ENCODE results near the gene AXL.
"Not testable (repeated sequence)": the region's sequence is repeated elsewhere in the genome, so short reads cannot be mapped to it uniquely, and the experiment has no call there.

The AXL gene

DNA sequence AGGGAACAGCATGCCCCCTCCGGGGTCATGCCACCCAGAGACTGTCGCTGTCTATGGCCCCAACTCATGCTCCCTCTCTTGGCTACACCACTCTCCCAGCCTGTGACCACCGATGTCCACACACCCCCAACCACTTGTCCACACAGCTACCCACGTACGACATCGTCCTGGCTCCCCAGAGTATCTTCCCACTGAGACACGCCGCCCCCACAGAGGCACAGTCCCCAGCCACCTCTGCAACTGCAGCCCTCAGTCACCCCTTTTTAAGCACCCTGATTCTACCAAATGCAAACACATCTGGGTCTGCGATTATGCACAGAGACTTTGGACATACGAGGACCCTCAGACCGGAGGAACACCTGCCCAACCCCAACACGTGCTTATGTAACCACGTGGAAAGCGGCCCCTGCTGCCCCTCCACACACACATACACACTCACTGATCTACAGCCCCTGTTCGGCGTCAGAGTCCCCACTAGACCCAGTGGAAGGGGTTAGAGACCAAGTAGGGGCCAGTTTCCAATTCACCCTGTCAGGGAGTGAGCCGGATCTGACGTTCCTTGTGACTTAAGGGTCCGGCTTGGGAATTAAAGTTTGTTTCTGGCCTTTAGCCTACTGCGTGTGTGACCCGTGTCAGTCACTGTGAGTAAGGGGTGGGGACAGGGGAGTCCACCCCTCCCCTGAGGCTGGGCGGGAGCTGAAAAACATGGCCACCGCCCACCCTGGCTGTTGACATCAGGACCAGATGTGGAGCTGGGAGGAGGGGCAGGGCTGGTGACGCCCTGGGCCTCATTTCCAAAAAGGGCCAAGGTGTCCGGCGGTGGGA, 11.9 kb upstream of the AXL start:
- no peak for DNase-seq

DNA sequence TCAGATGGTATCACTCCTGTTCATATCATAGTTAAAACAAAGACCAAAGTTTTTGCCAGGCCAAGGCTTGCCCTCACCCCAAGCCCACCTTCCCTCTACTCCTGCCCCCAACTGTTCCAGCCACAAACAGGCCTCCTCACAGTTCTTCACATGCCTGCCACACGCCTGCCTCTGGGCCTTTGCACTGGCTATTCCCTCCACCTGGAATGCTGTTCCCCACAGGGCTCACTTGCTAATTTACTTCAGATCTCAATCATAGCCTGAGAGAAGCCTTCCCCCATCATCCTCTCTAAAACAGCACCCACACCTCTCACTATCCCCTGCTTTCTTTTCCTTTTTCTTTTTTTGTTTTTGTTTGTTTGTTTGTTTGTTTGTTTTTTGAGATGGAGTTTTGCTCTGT, 4.9 kb upstream of the AXL start:
- DNase-seq = no peak

DNA sequence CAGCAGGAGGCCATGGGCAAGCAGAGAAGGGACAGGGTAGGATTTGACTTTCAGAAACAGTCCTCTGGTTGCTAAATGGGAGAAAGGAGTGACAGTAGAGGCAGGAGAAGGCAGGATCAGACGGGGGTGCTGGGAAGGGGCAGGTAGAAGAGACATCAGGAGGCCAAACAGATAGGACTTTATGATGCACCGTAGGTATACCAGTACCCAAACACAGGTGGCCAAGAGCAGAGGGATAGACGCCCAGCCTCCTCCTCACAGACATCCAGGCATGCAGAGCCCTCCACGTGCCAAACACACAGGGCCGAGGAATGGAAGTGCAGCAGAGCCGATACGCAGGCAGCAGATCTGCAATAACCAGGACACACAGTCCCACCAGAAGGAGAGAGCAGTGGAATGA, 1.3 kb upstream of the AXL start:
- DNase-seq = no peak

DNA sequence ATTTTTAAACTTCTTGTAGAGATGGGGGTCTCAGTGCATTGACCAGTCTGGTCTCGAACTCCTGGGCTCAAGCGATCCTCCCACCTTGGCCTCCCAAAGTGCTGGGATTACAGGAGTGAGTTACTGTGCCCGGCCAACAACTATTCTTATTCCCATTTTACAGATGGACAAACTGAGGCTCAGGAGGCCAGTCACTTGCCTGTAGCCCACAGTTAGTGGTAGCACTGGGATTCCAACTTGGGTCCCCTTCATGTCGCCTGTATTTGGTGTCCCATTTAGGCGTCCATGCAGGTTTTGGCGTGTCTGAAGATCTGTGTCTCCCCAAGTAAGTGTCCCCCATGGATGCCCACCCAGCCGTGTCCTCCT, 791 bp upstream of the AXL start:
- no peak for DNase-seq

DNA sequence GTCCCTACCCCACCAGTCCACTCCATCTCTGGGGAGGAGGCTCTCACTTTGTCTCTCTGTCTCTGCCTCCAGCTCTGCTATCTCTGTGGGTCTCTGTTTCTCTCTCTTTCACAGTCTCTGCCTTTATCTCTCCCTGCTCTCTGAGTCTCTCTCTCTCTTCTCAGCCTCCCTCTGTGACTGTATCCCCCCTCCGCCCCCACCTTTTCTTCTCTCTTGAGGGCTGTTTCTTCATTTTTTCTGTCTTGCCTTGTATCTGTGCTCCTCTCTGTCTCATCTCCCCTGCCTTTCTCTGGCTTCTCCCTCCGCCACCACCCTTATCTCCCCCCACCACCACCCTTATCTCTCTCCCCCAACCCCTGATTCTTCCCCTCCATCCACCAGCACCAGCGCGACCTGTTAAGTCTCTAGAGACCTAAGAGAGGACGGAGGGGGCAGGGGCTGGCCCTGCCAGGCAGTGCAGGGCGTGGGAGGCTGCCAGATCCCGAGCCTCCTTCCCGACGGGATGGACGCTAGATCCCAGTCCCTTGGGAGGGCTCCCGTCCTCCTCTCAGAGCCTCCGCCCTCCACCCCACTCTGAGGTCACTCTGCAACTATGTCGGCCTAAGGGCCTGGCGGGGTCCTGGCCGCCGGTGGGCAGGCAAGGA, 1.0 kb downstream of the AXL start:
- DNase-seq = no peak

DNA sequence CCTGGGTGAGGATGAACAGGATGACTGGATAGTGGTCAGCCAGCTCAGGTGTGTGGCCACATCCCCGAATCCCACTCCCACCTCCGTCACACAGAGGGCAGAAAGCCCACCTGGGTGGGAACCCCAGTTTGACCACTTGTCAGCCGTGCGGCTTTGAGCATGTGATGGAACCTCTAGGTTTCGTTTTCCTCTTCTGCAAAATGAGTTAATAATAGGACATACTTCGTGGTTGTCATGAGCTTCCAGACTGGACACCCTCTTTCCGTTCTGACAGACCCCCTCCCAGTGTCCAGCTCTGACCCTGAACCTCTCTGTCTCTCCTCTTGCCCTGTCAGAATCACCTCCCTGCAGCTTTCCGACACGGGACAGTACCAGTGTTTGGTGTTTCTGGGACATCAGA, 1.8 kb downstream of the AXL start:
- DNase-seq = no peak

DNA sequence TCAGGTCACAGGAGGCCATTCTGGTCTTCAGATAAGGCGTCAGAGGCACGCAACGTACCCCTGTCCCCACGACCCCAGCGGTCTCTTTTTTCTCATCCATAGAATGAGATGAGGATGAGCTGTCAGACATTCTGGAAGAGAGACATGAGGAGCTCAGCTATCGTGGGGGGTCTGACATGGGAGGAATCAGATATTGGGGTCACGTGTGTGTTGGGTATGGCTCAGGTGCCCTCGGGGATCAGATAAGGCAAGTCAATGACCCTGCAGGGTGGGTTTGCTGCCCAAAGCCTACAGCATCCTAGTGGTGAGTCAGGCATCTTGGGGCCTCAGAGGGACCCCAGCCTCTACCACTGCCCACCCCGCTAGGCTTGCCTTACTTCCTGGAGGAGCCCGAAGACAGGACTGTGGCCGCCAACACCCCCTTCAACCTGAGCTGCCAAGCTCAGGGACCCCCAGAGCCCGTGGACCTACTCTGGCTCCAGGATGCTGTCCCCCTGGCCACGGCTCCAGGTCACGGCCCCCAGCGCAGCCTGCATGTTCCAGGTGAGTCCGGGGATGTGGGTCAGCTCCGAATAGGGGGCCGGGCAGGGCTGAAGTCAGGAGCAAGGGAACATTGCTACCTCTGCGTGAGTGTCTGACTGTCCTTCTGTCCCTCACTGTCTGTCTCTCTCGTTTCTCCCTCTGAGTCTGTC, 2.6 kb downstream of the AXL start:
- no peak for DNase-seq

DNA sequence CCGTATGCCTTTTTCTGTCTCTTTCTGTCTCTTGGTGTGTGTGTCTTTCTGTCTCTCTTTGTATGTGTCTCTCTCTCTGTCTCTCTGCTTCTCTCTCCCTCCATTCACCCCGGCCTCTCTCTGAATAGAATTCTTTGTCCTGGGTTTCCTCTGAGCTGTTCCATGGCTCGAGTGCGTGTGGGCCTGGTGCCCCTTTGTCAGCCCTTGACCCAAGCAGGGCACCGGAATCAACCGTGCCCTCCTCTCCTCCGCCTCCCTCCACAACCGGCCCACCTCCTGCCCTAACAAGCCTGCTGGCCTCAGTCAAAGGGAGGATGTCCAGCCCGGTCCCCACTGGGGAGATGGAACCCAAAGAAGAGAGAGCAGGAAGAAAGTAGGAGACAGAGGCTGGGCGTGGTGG, 3.2 kb downstream of the AXL start:
- DNase-seq = no peak

DNA sequence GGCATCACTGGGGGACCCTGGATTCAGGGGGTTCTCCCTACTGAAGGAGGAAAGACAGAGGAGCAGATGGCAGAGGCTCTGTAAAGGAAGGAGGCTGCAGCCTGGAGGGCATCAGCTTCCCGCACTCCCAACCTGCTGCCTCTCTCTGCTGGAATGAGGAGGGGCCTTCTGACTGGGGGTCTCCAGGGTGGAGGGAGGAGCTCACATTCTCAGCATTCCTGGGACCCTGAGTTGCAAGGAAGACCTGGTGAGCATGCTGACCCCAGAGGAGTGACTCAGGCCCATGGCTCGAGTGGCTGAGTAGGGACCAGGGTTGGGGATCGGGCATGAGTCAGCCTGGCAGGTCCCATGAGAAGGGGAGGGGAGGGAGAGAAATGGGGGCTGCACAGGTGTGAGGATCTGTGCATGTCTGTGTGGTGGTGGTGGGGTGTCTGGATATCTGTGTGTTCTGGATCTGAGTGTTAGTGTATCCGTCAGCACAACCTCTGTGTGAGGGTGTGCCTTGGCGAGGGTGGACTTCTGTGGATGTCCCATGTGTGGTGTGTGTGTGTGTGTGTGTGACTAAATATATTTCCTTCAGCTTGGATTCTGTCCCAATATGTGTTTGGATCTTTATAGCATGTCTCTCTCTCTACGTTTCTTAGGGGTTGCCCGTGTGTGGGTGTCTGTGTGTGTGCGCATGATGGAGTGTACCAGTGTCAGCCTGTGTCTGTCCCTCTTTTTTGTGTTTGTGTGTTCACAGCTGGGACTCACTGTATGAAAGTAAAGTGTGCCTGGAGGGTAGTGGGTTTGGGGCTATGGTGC, 4.6 kb downstream of the AXL start:
- DNase-seq = no peak

DNA sequence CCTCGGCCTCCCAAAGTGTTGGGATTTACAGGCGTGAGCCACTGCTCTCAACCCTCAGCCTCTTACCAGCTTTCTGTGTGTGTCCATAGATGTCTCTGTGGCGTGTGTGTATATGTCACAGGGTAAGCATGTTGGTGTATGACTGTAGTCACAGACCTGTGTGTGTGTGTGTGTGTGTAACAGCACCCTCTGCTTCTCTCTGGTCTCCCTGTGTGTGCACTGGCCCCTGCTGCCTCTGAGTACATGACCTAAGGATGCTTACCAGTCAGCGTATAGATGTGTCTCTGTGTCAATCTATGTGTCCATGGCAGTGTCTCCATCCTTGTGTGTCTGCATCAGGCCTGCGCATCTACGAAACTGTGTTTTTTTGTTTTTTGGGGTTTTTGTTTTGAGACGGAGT, 5.6 kb downstream of the AXL start:
- DNase-seq = no peak

DNA sequence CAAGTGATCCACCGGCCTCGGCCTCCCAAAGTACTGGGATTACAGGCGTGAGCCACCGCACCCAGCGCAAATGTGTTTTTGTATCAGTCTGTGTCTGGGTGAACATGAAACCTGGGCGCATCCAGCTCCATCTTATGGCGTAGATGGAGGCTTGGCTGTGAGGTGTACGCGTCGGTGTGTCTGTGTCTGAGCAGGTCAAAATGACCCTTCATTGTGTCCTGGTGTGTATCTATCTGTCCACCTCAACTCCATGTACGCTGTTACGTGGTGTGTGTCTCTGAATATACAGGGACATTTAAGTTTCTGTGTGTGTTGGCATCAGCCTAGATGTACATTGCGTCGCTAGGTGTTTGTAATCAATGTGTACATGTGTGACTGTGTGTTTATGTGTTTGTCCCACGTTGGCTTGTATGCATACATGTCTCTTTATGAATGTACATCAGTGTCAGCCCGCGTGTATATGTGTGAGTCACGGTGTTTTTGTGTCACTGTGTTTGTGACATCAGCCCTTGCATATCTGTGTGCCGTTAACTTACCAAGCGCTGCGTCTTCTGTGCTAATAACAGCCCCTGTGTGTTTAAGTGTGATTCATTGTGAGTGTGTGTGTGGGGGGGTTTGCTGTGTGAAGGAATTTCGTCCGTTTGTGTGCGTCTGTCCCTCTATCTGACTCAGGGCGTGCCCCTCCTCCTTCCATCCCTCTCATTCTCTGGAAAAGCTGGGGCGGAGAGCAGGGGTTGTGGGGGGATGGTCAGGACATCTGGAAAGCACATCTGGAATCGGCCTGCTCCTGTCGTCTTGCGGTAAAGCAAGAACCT, 6.4 kb downstream of the AXL start:
- DNase-seq = no peak

DNA sequence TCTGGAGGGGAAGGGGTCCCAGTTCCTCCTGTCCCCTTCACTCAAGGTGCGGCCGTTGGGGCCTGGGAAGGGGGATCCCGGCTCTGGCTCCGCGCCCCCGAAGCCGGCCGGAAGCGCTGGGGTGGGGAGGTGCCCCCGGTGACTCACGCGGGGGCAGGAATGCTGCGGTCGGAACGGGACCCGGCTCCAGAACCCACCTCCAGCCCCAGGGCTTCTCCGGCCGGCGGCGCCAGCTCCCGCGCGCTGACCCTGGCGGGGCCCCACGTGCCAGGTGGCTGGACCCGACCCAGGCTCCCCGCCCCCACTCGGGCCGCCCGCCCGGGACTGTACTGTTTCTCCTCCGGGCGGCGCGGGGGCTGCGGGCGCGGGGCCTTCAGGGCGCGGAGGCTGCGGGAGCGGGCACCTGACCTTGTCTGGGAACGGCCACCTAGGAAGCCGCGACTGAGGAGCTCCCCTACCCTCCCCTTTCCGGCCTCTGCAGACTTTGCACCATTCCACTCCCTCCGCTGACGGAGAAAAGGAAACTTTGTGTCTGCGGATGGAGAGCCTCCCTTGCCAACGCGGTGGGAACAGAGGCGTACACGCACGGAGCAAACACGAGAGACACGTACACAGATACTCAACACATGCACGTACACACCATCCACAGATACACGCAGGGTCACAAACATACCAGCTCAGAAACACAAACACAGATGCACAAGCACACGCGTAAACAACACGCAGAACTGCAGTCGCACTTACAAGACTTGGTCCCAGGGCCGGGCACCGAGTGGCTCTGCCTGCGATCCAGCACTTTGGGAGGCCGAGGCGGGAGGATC, 7.2 kb downstream of the AXL start:
- no peak for DNase-seq

DNA sequence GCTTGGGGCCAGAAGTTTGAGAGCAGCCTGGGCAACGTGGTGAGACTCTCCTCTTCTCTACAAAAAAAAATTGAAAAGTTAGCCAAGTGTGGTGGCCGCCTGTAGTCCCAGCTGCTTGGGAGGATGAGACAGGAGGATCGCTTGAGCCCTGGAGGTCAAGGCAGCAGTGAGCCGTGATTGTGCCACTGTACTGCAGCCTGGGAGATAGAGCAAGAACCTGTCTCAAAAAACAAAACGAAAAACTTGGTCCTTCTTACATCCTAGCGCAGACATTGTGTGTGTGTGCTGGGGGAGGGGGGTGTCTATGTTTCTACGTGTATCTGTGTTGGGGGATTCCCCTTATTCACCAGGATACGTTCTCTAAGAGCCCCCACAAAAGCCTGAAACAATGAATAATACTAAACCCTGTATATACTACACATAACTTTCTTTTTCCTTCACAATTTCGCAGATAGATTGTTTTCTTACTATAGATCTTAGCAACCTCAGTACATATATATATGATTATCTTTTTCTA, 7.9 kb downstream of the AXL start:
- no peak for DNase-seq

DNA sequence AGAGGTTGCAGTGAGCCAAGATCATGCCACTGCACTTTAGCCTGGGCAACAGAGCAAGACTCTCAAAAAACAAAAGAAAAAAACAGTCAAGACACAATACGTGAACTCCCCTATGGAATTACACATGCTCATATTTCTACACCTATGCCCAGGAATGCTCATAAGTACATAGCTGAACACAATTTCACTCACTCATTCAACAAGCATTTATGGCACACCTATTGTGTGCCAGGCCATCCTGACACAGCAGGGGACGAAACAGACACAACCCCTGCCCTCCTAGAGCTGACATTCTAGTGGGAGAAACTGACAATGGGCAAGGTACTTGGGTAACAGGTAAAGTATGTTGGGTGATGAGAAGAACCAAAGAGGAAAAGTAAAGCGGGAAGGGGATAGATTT, 9.5 kb downstream of the AXL start:
- no peak for DNase-seq

DNA sequence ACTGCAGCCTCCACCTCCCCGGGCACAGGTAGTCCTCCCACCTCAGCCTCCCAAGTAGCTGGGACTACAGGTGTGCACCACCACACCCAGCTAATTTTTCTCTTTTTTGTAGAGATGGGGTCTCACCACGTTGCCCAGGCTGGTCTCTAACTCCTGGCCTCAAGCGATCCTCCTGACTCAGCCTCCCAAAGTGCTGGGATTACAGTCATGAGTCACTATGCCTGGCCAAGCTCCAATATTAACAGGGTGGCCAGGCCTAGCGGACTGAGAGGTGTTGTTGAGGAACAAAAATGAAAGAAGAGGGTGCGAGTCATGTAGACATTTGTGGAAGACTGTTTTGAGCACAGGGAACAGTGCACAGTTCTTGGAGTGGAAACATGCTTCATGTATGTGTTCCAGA, 10.3 kb downstream of the AXL start:
- DNase-seq = not testable (repeated sequence)

DNA sequence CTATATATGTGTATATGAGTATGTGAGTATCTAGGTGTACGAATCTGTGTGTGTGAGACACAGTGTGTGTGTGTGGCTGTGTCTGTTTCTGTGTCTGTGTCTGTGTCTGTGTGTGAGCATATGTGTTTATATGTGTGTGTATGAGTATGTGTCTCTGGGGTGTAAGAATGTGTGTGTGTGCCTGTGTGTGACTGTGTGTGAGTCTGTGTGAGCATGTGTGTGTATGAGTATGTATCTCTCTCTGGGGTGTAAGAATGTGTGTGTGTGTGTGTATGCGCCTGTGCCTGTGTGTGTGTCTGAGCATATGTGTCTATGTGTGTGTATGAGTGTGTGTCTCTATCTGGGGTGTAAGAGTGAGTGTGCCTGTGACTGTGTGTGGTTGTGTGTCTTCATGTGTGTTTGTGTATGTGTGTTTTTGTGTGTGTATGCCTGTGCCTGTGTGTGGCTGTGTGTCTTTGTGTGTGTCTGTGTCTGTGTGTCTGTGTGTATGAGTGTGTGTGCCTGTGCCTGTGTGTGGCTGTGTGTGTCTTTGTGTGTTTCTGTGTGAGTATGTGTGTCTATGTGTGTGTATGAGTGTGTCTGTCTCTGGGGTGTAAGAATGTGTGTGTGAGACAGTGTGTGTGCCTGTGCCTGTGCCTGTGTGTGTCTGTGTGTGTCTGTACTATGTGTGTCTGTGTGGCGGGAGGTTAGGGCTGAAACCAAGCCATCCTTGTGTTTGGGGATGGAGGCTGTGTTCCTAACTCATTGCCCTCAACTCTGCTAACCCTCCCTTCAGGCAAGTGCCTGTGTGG, 11.2 kb downstream of the AXL start:
- no peak for DNase-seq

DNA sequence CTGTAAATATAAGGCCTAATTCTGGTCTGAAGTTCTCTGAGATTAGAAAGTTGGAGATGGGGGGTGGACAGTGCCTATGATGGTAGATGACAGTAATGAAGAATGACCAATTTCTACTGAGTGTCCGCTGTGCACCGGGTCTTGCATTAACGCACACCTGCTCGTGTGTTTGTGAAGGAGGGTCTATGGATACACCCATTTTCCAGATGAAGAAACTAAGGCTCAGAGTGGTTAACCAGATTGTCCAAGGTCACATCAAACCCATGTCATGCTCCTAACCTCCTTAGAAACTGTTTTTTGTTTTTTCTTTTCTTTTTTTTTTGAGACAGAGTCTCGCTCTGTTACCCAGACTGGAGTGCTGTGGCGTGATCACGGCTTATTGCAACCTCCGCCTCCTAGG, 13.7 kb downstream of the AXL start:
- no peak for DNase-seq

DNA sequence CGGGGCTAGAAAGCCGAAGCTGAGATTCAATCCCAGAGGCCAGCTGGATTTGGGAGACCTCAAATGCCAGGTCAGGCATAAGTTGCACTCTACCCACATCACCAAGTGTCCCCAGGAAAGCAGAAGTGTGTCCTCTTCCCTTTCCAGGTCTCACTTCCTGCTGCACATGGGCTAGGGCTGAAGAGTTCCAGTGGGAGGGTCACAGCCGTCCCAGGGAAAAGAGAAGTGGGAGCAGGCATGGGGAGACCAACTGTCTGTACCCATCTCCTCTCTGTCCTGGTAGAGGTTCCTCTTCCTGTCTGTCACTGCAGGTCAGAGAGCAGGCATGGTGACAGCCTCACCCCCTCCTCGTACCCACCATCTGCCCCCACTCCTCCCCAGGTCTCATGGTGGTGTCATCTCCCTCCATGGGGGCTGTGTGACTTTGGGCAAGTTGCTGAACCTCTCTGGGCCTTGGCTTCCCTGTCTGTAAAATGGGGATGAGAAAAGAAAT, 14.8 kb downstream of the AXL start:
- no peak for DNase-seq

DNA sequence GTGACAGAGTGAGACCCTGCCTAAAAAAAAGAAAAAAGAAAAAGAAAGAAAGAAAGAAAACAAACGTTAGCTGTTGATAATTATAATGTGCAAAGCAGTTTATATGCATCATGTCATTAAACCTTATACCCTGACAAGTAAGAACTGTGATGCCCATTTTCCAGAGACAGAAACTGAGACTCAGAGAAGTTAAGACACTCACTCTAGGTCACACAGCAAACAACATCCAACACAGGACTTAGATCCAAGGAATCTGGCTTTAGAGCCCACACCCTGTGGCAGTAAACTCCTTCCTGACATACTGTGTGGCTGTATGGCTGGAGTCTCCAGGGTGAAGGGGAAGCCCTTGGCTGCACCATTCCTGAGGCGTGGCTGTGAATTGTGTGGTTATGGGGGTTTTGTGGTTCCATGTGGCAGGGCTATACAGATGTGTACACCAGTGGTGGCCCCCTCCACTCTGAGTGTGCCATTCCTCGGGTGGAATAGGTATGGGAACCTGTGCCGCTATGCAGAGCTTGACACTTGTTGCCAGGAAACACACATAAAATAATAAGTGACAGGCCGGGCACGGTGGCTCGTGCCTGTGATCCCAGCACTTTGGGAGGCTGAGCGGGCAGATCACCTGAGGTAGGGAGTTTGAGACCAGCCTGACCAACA, 15.6 kb downstream of the AXL start:
- DNase-seq = no peak

DNA sequence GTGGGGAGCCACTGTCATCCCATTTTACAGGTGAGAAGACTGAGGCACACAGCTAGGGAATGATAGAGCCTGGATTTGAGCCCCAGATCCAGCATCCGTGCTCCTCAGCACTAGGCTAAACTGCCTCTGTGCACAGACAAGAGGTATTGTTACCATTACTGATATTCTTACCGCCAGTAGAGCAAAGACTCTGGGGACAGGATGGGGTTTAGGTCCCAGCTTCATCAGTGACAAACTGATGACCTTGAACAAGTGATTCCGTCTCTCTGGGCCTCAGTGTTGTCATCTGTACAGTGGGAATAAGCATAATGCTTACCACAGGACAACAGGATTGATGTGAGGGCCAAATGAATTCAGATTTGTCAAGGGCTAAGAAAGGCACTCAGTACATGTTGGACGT, 16.5 kb downstream of the AXL start:
- DNase-seq = no peak
